Effector memory CD4-positive, alpha-beta T cell (primary cell): ENCODE measurements around the gene ZNF511.
"Not testable (repeated sequence)": the region's sequence is repeated elsewhere in the genome, so short reads cannot be mapped to it uniquely, and the experiment has no call there.

Experiments used
- DNase-seq, 3 donors: peaks; one replicate each; pipeline ENCODE4 v3.0.0-alpha.2; 2020
- H3K27ac ChIP-seq: 2 replicates; pipeline ENCODE4 v1.7.0; 2013; ENCODE audit warnings: mild to moderate bottlenecking, low read length, moderate library complexity; ENCODE audit not compliant: insufficient read depth, poor library complexity, severe bottlenecking
- H3K27me3 ChIP-seq: replicated peaks from 2 replicates; pipeline ENCODE4 v1.7.0; 2013; ENCODE audit warnings: mild to moderate bottlenecking, low read length; ENCODE audit not compliant: insufficient read depth, control insufficient read depth, poor library complexity, severe bottlenecking
- H3K36me3 ChIP-seq: 2 replicates; pipeline ENCODE4 v1.7.0; 2013; ENCODE audit warnings: mild to moderate bottlenecking, low read length, moderate library complexity; ENCODE audit not compliant: control insufficient read depth, insufficient read depth
- H3K4me1 ChIP-seq: 2 replicates; pipeline ENCODE4 v1.7.0; 2013; ENCODE audit warnings: low read length, mild to moderate bottlenecking; ENCODE audit not compliant: control insufficient read depth, insufficient read depth, poor library complexity, severe bottlenecking
- H3K4me3 ChIP-seq: 2 replicates; pipeline ENCODE4 v1.7.0; 2013; ENCODE audit warnings: low read length, low read depth, mild to moderate bottlenecking; ENCODE audit not compliant: insufficient read depth, poor library complexity, severe bottlenecking
- H3K9me3 ChIP-seq: 2 replicates; pipeline ENCODE4 v1.7.0; 2013; ENCODE audit warnings: mild to moderate bottlenecking, low read length, moderate library complexity; ENCODE audit not compliant: control insufficient read depth

ZNF511 gene

GRCh38 chr10:133312769-133313145 lies 4.0 kb downstream of the ZNF511 start:
- DNase-seq = no peak
- no peak overlapping the region for H3K27ac ChIP-seq
- H3K36me3 ChIP-seq = peaks cover 27% of the 10 kb centered on the region
- no peak overlapping the region for H3K4me3 ChIP-seq
- no peaks in the 10 kb centered on the region for H3K9me3 ChIP-seq
- no peaks in the 10 kb centered on the region for H3K27me3 ChIP-seq
- peaks cover 7% of the 10 kb centered on the region for H3K4me1 ChIP-seq

GRCh38 chr10:133313192-133313591 lies 4.5 kb downstream of the ZNF511 start:
- DNase-seq = no peak
- Histone ChIP-seq H3K36me3 (peaks cover 27% of the 10 kb centered on the region), H3K27me3 (no peaks in the 10 kb centered on the region), H3K9me3 (no peaks in the 10 kb centered on the region), H3K27ac (no peak overlapping the region), H3K4me1 (peaks cover 5% of the 10 kb centered on the region), H3K4me3 (no peak overlapping the region)

- Histone ChIP-seq H3K27me3 (no peaks in the 10 kb centered on the region), H3K4me3 (no peak overlapping the region)
- no peak for DNase-seq
Observed at GRCh38 chr10:133314911-133315310, 6.2 kb downstream of the ZNF511 start.

GRCh38 chr10:133315847-133316246 lies 7.1 kb downstream of the ZNF511 start:
- Histone ChIP-seq H3K4me1 (no peaks in the 10 kb centered on the region), H3K27ac (no peak overlapping the region), H3K36me3 (peaks cover 16% of the 10 kb centered on the region), H3K27me3 (no peaks in the 10 kb centered on the region), H3K4me3 (no peak overlapping the region), H3K9me3 (no peaks in the 10 kb centered on the region)
- DNase-seq = no peak

More at GRCh38 chr10:133314911-133315310, 6.2 kb downstream of the ZNF511 start:
- Histone ChIP-seq H3K36me3 (peaks cover 25% of the 10 kb centered on the region), H3K9me3 (no peaks in the 10 kb centered on the region), H3K27ac (no peak overlapping the region), H3K4me1 (no peaks in the 10 kb centered on the region)

GRCh38 chr10:133316266-133316665 lies 7.6 kb downstream of the ZNF511 start:
- H3K27ac ChIP-seq = no peak overlapping the region

GRCh38 chr10:133316732-133317131 lies 8.0 kb downstream of the ZNF511 start:
- Histone ChIP-seq H3K9me3 (no peaks in the 10 kb centered on the region), H3K27me3 (no peaks in the 10 kb centered on the region), H3K27ac (no peak overlapping the region), H3K4me3 (no peak overlapping the region), H3K4me1 (no peaks in the 10 kb centered on the region), H3K36me3 (peaks cover 7% of the 10 kb centered on the region)
- no peak for DNase-seq

More at GRCh38 chr10:133316266-133316665, 7.6 kb downstream of the ZNF511 start:
- Histone ChIP-seq H3K27me3 (no peaks in the 10 kb centered on the region), H3K36me3 (peaks cover 11% of the 10 kb centered on the region), H3K4me3 (no peak overlapping the region), H3K4me1 (no peaks in the 10 kb centered on the region), H3K9me3 (no peaks in the 10 kb centered on the region)
- no peak for DNase-seq

GRCh38 chr10:133318494-133319127 lies 9.9 kb downstream of the ZNF511 start:
- H3K27me3 ChIP-seq = no peaks in the 10 kb centered on the region
- H3K9me3 ChIP-seq = no peaks in the 10 kb centered on the region
- H3K4me1 ChIP-seq = no peaks in the 10 kb centered on the region
- DNase-seq = peak; percentile 47 to 56 (median 50)
- peak overlapping the region; percentile 58 for H3K4me3 ChIP-seq
- H3K27ac ChIP-seq = no peak overlapping the region
- H3K36me3 ChIP-seq = no peaks in the 10 kb centered on the region

- not testable (repeated sequence) for H3K4me3 ChIP-seq, H3K9me3 ChIP-seq, H3K36me3 ChIP-seq, H3K27ac ChIP-seq, DNase-seq, H3K27me3 ChIP-seq
- peaks cover 11% of the 10 kb centered on the region for H3K4me1 ChIP-seq
Observed at GRCh38 chr10:133320852-133321422, 12.2 kb downstream of the ZNF511 start.

GRCh38 chr10:133322064-133322709 lies 13.5 kb downstream of the ZNF511 start:
- not testable (repeated sequence) for H3K36me3 ChIP-seq, H3K9me3 ChIP-seq, H3K27ac ChIP-seq, DNase-seq, H3K4me3 ChIP-seq
- H3K27me3 ChIP-seq = peaks cover 15% of the 10 kb centered on the region
- H3K4me1 ChIP-seq = peaks cover 15% of the 10 kb centered on the region

- H3K27ac ChIP-seq = no peak overlapping the region
- H3K4me3 ChIP-seq = no peak overlapping the region
- no peaks in the 10 kb centered on the region for H3K9me3 ChIP-seq
- peak; percentile 45 to 51 (median 48) for DNase-seq
- H3K36me3 ChIP-seq = no peaks in the 10 kb centered on the region
- peaks cover 35% of the 10 kb centered on the region for H3K27me3 ChIP-seq
- H3K4me1 ChIP-seq = peaks cover 15% of the 10 kb centered on the region
Observed at GRCh38 chr10:133324198-133324792, 15.6 kb downstream of the ZNF511 start.
